Measurements from ENCODE around the gene CENPS. TPM values are rescaled to one million over a fixed set of nuclear protein-coding genes. Genes with fewer than 3 reads are reported as not detected.

Gene CENPS
- total and polyA plus RNA-seq, 2 of the 8 experiments (the other 6 are each of a cell fraction or from before 2014, with no cell fraction given) = 7.8 to 20.3 TPM

DNA sequence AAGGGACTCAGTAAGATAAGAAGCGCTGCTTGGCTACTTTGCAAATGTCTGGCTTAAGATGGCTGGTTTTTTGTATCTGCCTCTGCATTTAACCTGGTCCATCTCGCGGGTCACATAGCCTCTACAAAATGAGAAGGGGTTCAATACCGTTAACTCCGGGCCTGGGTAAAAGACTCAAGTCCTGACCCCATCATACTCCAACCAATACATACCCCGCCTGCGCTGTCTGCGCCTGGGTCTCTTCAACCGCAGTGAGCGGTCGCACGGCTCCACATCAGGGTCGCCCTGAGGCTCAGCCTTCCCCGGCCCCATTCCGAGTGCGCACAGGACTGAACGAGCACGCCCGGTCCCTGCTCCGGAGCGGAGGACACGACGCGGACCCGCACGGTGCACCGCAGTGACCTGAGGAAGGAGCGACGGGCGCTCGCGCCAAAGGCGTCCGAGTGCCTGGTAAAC is 31.9 kb upstream of the CENPS start:
- no peak overlapping the region for H3K27ac ChIP-seq (ENCODE audit: low read depth, low read length)
- H3K27me3 ChIP-seq (replicated peaks in 1 of 4; ENCODE audit: control insufficient read depth in 3 of 4, extremely low read depth in 1 of 4, insufficient read depth in 3 of 4, low read length in 3 of 4) = no peaks in the 10 kb centered on the region
- no peak overlapping the region for H3K14ac ChIP-seq (ENCODE audit: insufficient read length)
- no peak overlapping the region for H3K23ac ChIP-seq (ENCODE audit: insufficient read length)
- FAIRE-seq (no peak), DNase-seq (ENCODE audit: low read depth in 1 of 2, low spot score in 2 of 2) (no peak)
- H3K23me2 ChIP-seq (ENCODE audit: low read depth, low read length) = peaks cover 9% of the 10 kb centered on the region; the same call in 1 of the 2 replicates
- 3% methylated on average over 34 of the region's 34 CpGs; no CpG with 5 or more reads in 1 of the 2 experiments for WGBS, 2 experiments (ENCODE audit: extremely low coverage in 1 of 2, insufficient coverage in 1 of 2, insufficient read length in 1 of 2, insufficient replicate concordance in 2 of 2, low coverage in 1 of 2, low lambda C conversion rate in 2 of 2, missing lambda C conversion rate in 1 of 2)
- H4K20me1 ChIP-seq (replicated peaks in 1 of 2; ENCODE audit: control insufficient read depth in 1 of 2, insufficient read depth in 2 of 2, low read length in 2 of 2) = peaks cover 3 to 6% of the 10 kb centered on the region in 2 experiments
- no peak overlapping the region for H4K8ac ChIP-seq (ENCODE audit: extremely low read depth, insufficient read depth, low read length)
- no peaks in the 10 kb centered on the region; a peak in 1 of 4 replicates for H3K9me3 ChIP-seq (ENCODE audit: insufficient read depth in 2 of 2, low read depth in 1 of 2, low read length in 1 of 2)
- peak overlapping the region; percentile 18; the same call in 1 of the 2 replicates for H2AFZ ChIP-seq (ENCODE audit: low read length)
- H2AK5ac ChIP-seq (ENCODE audit: low read depth, low read length) = no peak overlapping the region
- H4K91ac ChIP-seq (replicated peaks; ENCODE audit: insufficient read length, low read length) = peak overlapping the region; percentile 47
- ChIA-PET POLR2A (ENCODE audit: partially characterized antibody) (interaction anchor here (0.6 to 6.5 kb wide), 12 partner anchors 11 to 328 kb away, joined by 3 to 72 read pairs (median 5); partner anchors contain the start of genes CENPS, DFFA and KIF1B), CTCF (ENCODE audit: partially characterized antibody) (interaction anchor here (0.6 to 2.8 kb wide), 4 partner anchors 10 to 95 kb away, joined by 3 to 22 read pairs (median 7); partner anchors contain the start of gene CENPS)
- H2BK12ac ChIP-seq (ENCODE audit: low read depth, low read length) = 0 out of 2 replicates have a peak overlapping the region, but pooled peaks have one; percentile 29
- H3K4me2 ChIP-seq (ENCODE audit: insufficient read depth in 1 of 2, low read depth in 2 of 2, low read length in 2 of 2) = peak overlapping the region; percentile 82 to 91
- H4K5ac ChIP-seq (ENCODE audit: insufficient read length, low read depth, low read length) = peak overlapping the region; percentile 87
- H2BK20ac ChIP-seq (ENCODE audit: low read length) = no peak overlapping the region
- H3K18ac ChIP-seq (ENCODE audit: extremely low read depth, low read length) = peak overlapping the region; percentile 97
- H3K4me3 ChIP-seq (ENCODE audit: extremely low read depth in 1 of 4, insufficient read depth in 2 of 4, low read depth in 3 of 4, low read length in 4 of 4) = peak overlapping the region; percentile 84 to 99 (median 95)
- H2BK15ac ChIP-seq (ENCODE audit: low read length) = peak overlapping the region; percentile 53; the same call in 1 of the 2 replicates
- H3K56ac ChIP-seq (replicated peaks; ENCODE audit: insufficient read length, low read depth, low read length) = peak overlapping the region; percentile 69
- H2BK5ac ChIP-seq (ENCODE audit: low read depth, low read length) = peak overlapping the region; percentile 82
- peaks cover 0 to 7% (median 5%) of the 10 kb centered on the region in 4 experiments; a peak in 5 of 7 replicates for H3K4me1 ChIP-seq (replicated peaks in 1 of 4; ENCODE audit: control insufficient read depth in 3 of 4, insufficient read depth in 4 of 4, low read length in 3 of 4)
- no peaks in the 10 kb centered on the region; the same call in 1 of the 2 replicates for H3K79me1 ChIP-seq (ENCODE audit: low read depth, low read length)
- peak overlapping the region; percentile 87 for H3K4ac ChIP-seq (replicated peaks; ENCODE audit: insufficient read length, low read depth, low read length)
- peaks cover 10 to 26% of the 10 kb centered on the region in 2 experiments for H3K79me2 ChIP-seq (ENCODE audit: control insufficient read depth in 1 of 2, insufficient read depth in 2 of 2, low read length in 2 of 2)
- H3K9ac ChIP-seq (replicated peaks in 1 of 4; ENCODE audit: extremely low read depth in 1 of 4, low read depth in 3 of 4, low read length in 3 of 4) = peak overlapping the region in 2 of 4 experiments; percentile 52; a peak in 3 of 7 replicates
- peaks cover 5 to 24% (median 11%) of the 10 kb centered on the region in 4 experiments for H3K36me3 ChIP-seq (ENCODE audit: control insufficient read depth in 2 of 4, insufficient read depth in 4 of 4, low read length in 3 of 4)
- H2BK120ac ChIP-seq (replicated peaks; ENCODE audit: low read depth, low read length) = no peak overlapping the region
- TF ChIP-seq KDM5A (IDR thresholded peaks at IDR 0.05; ENCODE audit: low read length) (no peak), EZH2 (IDR thresholded peaks at IDR 0.05; ENCODE audit: low read depth, low read length, severe bottlenecking) (no peak), KDM1A (IDR thresholded peaks at IDR 0.05; ENCODE audit: borderline replicate concordance, low read length) (peak; percentile 79; the same call in 1 of the 2 replicates), SAP30 (IDR thresholded peaks at IDR 0.05; ENCODE audit: insufficient read depth, insufficient replicate concordance, low read length) (peak; percentile 62), ASH2L (IDR thresholded peaks at IDR 0.05; ENCODE audit: low read length) (peak; percentile 74), JUN (IDR thresholded peaks at IDR 0.05; ENCODE audit: low read depth, low read length) (no peak), CEBPB (IDR thresholded peaks at IDR 0.05; ENCODE audit: low read depth, low read length) (no peak), POLR2AphosphoS5 (IDR thresholded peaks at IDR 0.05; ENCODE audit: low read depth, low read length) (peak; percentile 34; the same call in 1 of the 2 replicates), BACH1 (IDR thresholded peaks at IDR 0.05; ENCODE audit: low read length) (no peak), HDAC2 (IDR thresholded peaks at IDR 0.05; ENCODE audit: borderline replicate concordance in 1 of 2, low read depth in 2 of 2, low read length in 2 of 2) (peak in 1 of 2 experiments; percentile 7; a peak in 1 of 4 replicates), MAFK (IDR thresholded peaks at IDR 0.05; ENCODE audit: low read depth, low read length) (no peak), GABPA (IDR thresholded peaks at IDR 0.05; ENCODE audit: borderline replicate concordance, insufficient read depth, low read length) (peak; percentile 60; the same call in 1 of the 2 replicates)

Data from H1 (cell line).